Stimulated activated CD4-positive, alpha-beta T cell treated with anti-CD3 and anti-CD28 coated beads, Interleukin-1b, Interleukin-23, amount 100 ng/mL, for 4 hours (primary cell): ENCODE data around the gene CEP85L.
"Not testable (repeated sequence)": the region's sequence is repeated elsewhere in the genome, so short reads cannot be mapped to it uniquely, and the experiment has no call there.

Source experiments
- DNase-seq, 2 donors: peaks; one replicate each; pipeline ENCODE4 v3.0.0-alpha.2; 2020; ENCODE audit warnings: low read depth in 2 of 2

Gene CEP85L

GRCh38 chr6:118500130-118501015 lies 151.0 kb downstream of the CEP85L start:
- DNase-seq: no peak

- no peak for DNase-seq
Measured at GRCh38 chr6:118495485-118496280, 155.7 kb downstream of the CEP85L start.

GRCh38 chr6:118494091-118494490 lies 157.3 kb downstream of the CEP85L start:
- no peak for DNase-seq

GRCh38 chr6:118489990-118490389 lies 161.4 kb downstream of the CEP85L start:
- DNase-seq: no peak

- DNase-seq: no peak
Measured at GRCh38 chr6:118488631-118489030, 162.8 kb downstream of the CEP85L start.

- DNase-seq: no peak
Measured at GRCh38 chr6:118485601-118486550, 165.5 kb downstream of the CEP85L start.

GRCh38 chr6:118476551-118476950 lies 174.8 kb downstream of the CEP85L start:
- no peak for DNase-seq

GRCh38 chr6:118473266-118473665 lies 178.1 kb downstream of the CEP85L start:
- no peak for DNase-seq

- no peak for DNase-seq
Measured at GRCh38 chr6:118469468-118469867, 181.9 kb downstream of the CEP85L start.

- no peak for DNase-seq
Measured at GRCh38 chr6:118468682-118469465, 182.5 kb downstream of the CEP85L start.

- DNase-seq: no peak
Measured at GRCh38 chr6:118467181-118467580, 184.2 kb downstream of the CEP85L start.

- no peak for DNase-seq
Measured at GRCh38 chr6:118464620-118465019, 186.8 kb downstream of the CEP85L start.

- no peak for DNase-seq
Measured at GRCh38 chr6:118460958-118461470, 190.4 kb downstream of the CEP85L start.

GRCh38 chr6:118456982-118457381 lies 194.4 kb downstream of the CEP85L start:
- DNase-seq: no peak

GRCh38 chr6:118451839-118452238 lies 199.6 kb downstream of the CEP85L start:
- no peak for DNase-seq

- no peak for DNase-seq
Measured at GRCh38 chr6:118444796-118445195, 206.6 kb downstream of the CEP85L start.

GRCh38 chr6:118436482-118436881 lies 214.9 kb downstream of the CEP85L start:
- no peak for DNase-seq

- not testable (repeated sequence) for DNase-seq
Measured at GRCh38 chr6:118434147-118434546, 217.2 kb downstream of the CEP85L start.

GRCh38 chr6:118421312-118421711 lies 230.1 kb downstream of the CEP85L start:
- DNase-seq: not testable (repeated sequence)
